Measurements from ENCODE around the gene ZNF660. TPM values are rescaled to one million over a fixed set of nuclear protein-coding genes. Genes with fewer than 3 reads are reported as not detected.
A peak's percentile ranks its signal among the peaks of the same experiment; 100 is the strongest.

ZNF660 gene
- total RNA-seq, 2 experiments from 2014 or later = 1.0 to 1.2 TPM

DNA sequence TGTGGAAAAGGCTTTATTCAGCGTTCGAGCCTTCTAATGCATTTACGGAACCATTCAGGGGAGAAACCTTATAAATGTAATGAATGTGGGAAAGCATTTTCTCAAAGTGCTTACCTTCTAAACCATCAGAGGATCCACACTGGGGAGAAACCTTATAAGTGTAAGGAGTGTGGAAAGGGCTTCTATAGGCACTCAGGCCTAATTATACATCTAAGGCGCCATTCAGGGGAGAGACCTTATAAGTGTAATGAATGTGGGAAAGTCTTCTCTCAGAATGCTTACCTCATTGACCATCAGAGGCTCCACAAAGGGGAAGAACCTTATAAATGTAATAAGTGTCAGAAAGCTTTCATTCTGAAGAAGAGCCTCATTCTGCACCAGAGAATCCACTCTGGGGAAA lies 57.6 kb downstream of the ZNF660 start:
- intact Hi-C loops (cut with micrococcal nuclease) = no loop called here
- peaks cover 66% of the 10 kb centered on the region for H3K9me3 Mint-ChIP-seq
- no peaks in the 10 kb centered on the region for H3K4me1 Mint-ChIP-seq (ENCODE audit: low read depth)

DNA sequence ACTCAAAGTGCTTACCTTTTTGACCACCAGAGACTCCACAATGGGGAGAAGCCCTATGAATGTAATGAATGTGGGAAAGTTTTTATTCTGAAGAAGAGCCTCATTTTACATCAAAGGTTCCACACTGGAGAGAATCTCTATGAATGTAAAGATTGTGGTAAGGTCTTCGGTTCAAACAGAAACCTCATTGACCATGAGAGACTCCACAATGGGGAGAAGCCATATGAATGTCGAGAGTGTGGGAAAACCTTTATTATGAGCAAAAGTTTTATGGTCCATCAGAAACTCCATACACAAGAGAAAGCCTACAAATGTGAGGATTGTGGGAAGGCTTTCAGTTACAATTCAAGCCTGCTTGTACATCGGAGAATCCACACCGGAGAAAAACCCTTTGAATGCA lies 58.3 kb downstream of the ZNF660 start:
- TF ChIP-seq, protein P1, sequence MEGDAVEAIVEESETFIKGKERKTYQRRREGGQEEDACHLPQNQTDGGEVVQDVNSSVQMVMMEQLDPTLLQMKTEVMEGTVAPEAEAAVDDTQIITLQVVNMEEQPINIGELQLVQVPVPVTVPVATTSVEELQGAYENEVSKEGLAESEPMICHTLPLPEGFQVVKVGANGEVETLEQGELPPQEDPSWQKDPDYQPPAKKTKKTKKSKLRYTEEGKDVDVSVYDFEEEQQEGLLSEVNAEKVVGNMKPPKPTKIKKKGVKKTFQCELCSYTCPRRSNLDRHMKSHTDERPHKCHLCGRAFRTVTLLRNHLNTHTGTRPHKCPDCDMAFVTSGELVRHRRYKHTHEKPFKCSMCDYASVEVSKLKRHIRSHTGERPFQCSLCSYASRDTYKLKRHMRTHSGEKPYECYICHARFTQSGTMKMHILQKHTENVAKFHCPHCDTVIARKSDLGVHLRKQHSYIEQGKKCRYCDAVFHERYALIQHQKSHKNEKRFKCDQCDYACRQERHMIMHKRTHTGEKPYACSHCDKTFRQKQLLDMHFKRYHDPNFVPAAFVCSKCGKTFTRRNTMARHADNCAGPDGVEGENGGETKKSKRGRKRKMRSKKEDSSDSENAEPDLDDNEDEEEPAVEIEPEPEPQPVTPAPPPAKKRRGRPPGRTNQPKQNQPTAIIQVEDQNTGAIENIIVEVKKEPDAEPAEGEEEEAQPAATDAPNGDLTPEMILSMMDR (IDR thresholded peaks at IDR 0.05) = no peak
- H3K27me3 Mint-ChIP-seq = no peaks in the 10 kb centered on the region
- peaks cover 6% of the 10 kb centered on the region for H3K4me1 Mint-ChIP-seq (ENCODE audit: low read depth)
- H3K9me3 Mint-ChIP-seq = peaks cover 64% of the 10 kb centered on the region
- CTCF ChIA-PET = no interaction called here
- POLR2A ChIA-PET = interaction anchor here (1.5 kb wide), 1 partner anchor 10 kb away, joined by 3 read pairs; no protein-coding TSS in a partner anchor
- no peak for DNase-seq
- no peak overlapping the region for H3K27ac Mint-ChIP-seq
- intact Hi-C loops (cut with micrococcal nuclease) = no loop called here
- no peak for ATAC-seq
- H3K36me3 Mint-ChIP-seq (ENCODE audit: low read depth) = peaks cover 73% of the 10 kb centered on the region
- H3K4me3 Mint-ChIP-seq = no peak overlapping the region

More for the DNA sequence above, 57.6 kb downstream of the ZNF660 start:
- ChIA-PET CTCF (no interaction called here), POLR2A (interaction anchor here (1.5 kb wide), 1 partner anchor 10 kb away, joined by 3 read pairs; no protein-coding TSS in a partner anchor)
- TF ChIP-seq, protein P1 (IDR thresholded peaks at IDR 0.05) = no peak
- no peaks in the 10 kb centered on the region for H3K27me3 Mint-ChIP-seq
- H3K4me3 Mint-ChIP-seq = no peak overlapping the region
- no peak for DNase-seq
- H3K27ac Mint-ChIP-seq = no peak overlapping the region
- no peak for ATAC-seq
- H3K36me3 Mint-ChIP-seq (ENCODE audit: low read depth) = peaks cover 80% of the 10 kb centered on the region

DNA sequence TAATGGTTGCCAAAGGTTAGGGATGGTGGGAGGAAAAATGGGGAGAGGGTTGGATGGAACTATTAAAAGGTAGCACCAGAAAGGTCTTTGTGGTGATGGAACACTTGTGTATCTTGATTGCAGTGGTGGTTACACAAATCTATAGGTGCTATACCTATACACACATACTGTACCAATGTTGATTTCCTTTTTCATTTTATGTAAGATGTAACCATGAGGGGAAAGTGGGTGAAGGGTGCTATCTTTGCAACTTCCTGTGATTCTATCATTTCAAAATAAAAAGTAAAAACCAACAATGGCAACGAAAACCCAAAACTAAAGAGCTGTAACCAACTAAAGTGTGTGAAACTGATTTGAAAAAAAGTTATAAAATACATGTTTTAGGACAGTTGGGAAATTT lies 63.0 kb downstream of the ZNF660 start:
- Mint-ChIP-seq H3K4me1 (ENCODE audit: low read depth) (peaks cover 9% of the 10 kb centered on the region), H3K27ac (peak overlapping the region; percentile 65), H3K9me3 (peaks cover 36% of the 10 kb centered on the region), H3K36me3 (ENCODE audit: low read depth) (peaks cover 47% of the 10 kb centered on the region), H3K4me3 (peak overlapping the region; percentile 82), H3K27me3 (no peaks in the 10 kb centered on the region)
- CTCF ChIA-PET = no interaction called here
- ATAC-seq = no peak
- TF ChIP-seq, protein P1 (IDR thresholded peaks at IDR 0.05) = no peak
- POLR2A ChIA-PET = interaction anchor here (0.6 kb wide), 1 partner anchor 51 kb away, joined by 3 read pairs; no protein-coding TSS in a partner anchor
- DNase-seq = no peak
- intact Hi-C loops (cut with micrococcal nuclease) = no loop called here

- H3K36me3 Mint-ChIP-seq (ENCODE audit: low read depth) = peaks cover 47% of the 10 kb centered on the region
Measured at GRCh38 chr3:44648564-44649229, 63.9 kb downstream of the ZNF660 start, which contains the start of gene ZNF35. ZNF35 (plus strand) TSS chr3:44648732; CDS start chr3:44651068, 2,336 bp downstream.

More at GRCh38 chr3:44648564-44649229, 63.9 kb downstream of the ZNF660 start, which contains the start of gene ZNF35:
- intact Hi-C loops (cut with micrococcal nuclease) = no loop called here
- peaks cover 32% of the 10 kb centered on the region for H3K9me3 Mint-ChIP-seq
- H3K4me3 Mint-ChIP-seq = peak within 1 kb of the TSS; percentile 82
- peak within 1 kb of the TSS; percentile 74 for H3K27ac Mint-ChIP-seq
- TF ChIP-seq, protein P1 (IDR thresholded peaks at IDR 0.05) = no peak
- H3K4me1 Mint-ChIP-seq (ENCODE audit: low read depth) = peaks cover 9% of the 10 kb centered on the region
- ChIA-PET POLR2A (interaction anchor here (0.6 kb wide), 1 partner anchor 50 kb away, joined by 3 read pairs; no protein-coding TSS in a partner anchor), CTCF (no interaction called here)
- peak; percentile 67 for DNase-seq
- H3K27me3 Mint-ChIP-seq = no peaks in the 10 kb centered on the region
- ATAC-seq = peak; percentile 88

Other genes starting within 250 kb of the ZNF660 start
- 10 to 100 TPM; 14.3 to 15.1 TPM for gene TCAIM, start 246.2 kb upstream of the ZNF660 start, total RNA-seq
- gene ZNF445, start 107.3 kb upstream of the ZNF660 start, total RNA-seq = 10 to 100 TPM; 16.3 to 18.4 TPM
- 1 to 10 TPM; 4.0 to 4.7 TPM for gene ZKSCAN7, start 29.8 kb upstream of the ZNF660 start, total RNA-seq
- gene ZNF197, start 40.1 kb downstream of the ZNF660 start, total RNA-seq = 10 to 100 TPM; 10.6 to 11.6 TPM
- gene ZNF35, start 63.8 kb downstream of the ZNF660 start, total RNA-seq = 1 to 10 TPM; 5.4 to 5.8 TPM
- gene ZNF502, start 127.7 kb downstream of the ZNF660 start, total RNA-seq = 1 to 10 TPM; 2.0 to 2.3 TPM
- 1 to 10 TPM; 2.7 to 3.2 TPM for gene ZNF501, start 144.7 kb downstream of the ZNF660 start, total RNA-seq
- gene KIAA1143, start 176.7 kb downstream of the ZNF660 start, total RNA-seq = 10 to 100 TPM; 36.6 to 39.1 TPM
- 10 to 100 TPM; 38.1 to 41.9 TPM for gene KIF15, start 176.8 kb downstream of the ZNF660 start, total RNA-seq

Data from activated CD8-positive, alpha-beta T cell treated with anti-CD3 and anti-CD28 coated beads for 36 hours (primary cell).